Glomerular visceral epithelial cell (primary cell): ENCODE results near the gene GATAD2A.
"Not testable (repeated sequence)": the region's sequence is repeated elsewhere in the genome, so short reads cannot be mapped to it uniquely, and the experiment has no call there.

ENCODE experiments used
- DNase-seq: peaks from one replicate; pipeline ENCODE4 v3.0.0-alpha.2; 2016; ENCODE audit errors: extremely low spot score

The GATAD2A gene

GRCh38 chr19:19404879-19405860 lies at the start of gene GATAD2A:
GATAD2A (plus strand) TSS chr19:19405675; CDS start chr19:19465346, 59,671 bp downstream.
- peak; percentile 96 for DNase-seq

DNA sequence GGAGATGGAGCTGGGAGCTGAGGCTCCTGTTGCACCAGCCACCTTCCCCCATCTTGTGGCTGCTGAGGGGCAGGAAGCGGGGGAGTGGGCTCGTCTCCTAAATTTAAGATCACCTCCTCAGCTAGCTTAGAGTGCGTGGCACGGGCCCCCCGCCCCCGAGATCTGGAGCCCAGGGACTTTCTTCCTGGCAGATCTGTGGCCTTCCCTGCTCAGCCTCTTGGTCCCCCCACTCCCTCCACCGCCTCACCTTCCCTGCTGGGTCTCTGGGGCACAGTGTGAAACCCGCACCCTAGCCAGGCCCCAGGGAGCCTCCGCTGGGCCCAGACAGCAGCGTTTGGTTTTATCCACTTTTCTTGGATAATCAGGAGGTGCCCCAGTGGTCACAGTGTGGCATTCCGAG lies 49.0 kb upstream of the GATAD2A start:
- no peak for DNase-seq

- DNase-seq = no peak
Observed at GRCh38 chr19:19356901-19357566, 48.4 kb upstream of the GATAD2A start.

GRCh38 chr19:19361075-19361594 lies 44.3 kb upstream of the GATAD2A start:
- peak; percentile 78 for DNase-seq

DNA sequence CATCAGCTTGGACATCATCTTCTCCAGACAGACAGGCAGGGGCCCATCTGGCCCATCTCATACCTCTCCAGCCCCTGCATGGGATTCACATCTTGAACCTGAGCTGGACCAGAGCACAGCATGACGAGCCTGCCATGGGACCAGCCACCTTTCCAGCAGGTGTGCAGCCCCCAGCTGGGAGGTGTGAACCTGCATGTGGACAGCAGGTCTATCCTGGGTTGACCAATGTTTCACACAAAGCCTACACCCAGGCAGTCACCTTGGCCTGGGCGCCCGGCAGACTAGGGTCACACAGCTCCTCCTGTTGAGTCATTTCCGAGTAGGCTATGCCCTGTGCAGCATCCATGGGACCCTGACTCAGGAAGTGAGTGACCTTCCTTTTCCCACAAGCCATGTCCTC lies 43.4 kb upstream of the GATAD2A start:
- DNase-seq = no peak

GRCh38 chr19:19366434-19367396 lies 38.8 kb upstream of the GATAD2A start:
- DNase-seq = peak; percentile 78

- DNase-seq = no peak
Observed at GRCh38 chr19:19368087-19368486, 37.4 kb upstream of the GATAD2A start.

- DNase-seq = no peak
Observed at GRCh38 chr19:19371059-19371458, 34.4 kb upstream of the GATAD2A start.

DNA sequence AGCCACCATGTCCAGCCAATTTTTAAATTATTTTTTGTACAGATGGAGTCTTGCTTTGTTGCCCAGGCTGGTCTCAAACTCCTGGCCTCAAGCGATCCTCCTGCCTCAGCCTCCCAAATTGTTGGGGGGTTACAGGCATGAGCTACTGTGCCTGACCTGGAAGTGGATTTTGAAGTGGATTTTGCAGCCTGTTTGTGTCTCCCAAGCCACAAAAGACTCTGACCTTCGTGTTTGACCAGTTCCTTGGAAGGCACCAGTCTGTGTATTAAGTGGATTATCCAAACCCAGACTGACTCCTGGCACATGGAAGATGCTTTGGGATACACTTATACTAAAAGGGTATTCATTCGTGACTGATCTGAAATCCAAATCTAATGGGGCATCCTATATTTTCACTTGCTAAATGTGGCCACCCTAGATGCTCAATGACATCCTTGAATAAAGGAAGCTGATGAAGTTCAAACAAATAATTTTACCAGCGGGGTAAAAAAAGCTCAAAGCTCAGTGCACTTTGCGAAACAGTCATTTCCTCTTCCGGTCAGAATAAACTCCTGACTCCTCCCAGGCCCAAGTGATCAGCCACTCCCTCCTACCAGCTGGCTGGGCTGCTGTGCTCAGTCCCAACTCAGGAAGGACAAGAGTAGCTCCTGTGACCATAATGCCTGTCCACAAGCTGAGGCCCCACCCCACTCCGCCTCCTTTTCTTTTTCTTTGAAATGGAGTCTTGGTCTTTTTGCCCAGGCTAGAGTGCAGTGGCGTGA lies 32.6 kb upstream of the GATAD2A start:
- DNase-seq = no peak

- DNase-seq = no peak
Observed at GRCh38 chr19:19379527-19379926, 25.9 kb upstream of the GATAD2A start.

DNA sequence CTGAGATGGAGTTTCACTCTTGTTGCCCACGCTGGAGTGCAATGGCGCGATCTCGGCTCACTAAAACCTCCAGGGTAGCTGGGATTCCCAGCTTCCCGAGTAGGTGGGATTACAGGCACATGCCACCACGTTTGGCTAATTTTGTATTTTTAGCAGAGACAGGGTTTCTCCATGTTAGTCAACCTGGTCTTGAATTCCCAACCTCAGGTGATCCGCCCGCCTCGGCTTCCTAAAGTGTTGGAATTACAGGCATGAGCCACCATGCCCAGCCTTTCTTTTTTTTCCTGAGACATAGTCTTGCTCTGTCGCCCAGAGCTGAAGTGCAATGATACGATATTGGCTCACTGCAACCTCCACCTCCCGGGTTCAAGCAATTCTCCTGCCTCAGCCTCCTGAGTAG lies 25.2 kb upstream of the GATAD2A start:
- DNase-seq = not testable (repeated sequence)

DNA sequence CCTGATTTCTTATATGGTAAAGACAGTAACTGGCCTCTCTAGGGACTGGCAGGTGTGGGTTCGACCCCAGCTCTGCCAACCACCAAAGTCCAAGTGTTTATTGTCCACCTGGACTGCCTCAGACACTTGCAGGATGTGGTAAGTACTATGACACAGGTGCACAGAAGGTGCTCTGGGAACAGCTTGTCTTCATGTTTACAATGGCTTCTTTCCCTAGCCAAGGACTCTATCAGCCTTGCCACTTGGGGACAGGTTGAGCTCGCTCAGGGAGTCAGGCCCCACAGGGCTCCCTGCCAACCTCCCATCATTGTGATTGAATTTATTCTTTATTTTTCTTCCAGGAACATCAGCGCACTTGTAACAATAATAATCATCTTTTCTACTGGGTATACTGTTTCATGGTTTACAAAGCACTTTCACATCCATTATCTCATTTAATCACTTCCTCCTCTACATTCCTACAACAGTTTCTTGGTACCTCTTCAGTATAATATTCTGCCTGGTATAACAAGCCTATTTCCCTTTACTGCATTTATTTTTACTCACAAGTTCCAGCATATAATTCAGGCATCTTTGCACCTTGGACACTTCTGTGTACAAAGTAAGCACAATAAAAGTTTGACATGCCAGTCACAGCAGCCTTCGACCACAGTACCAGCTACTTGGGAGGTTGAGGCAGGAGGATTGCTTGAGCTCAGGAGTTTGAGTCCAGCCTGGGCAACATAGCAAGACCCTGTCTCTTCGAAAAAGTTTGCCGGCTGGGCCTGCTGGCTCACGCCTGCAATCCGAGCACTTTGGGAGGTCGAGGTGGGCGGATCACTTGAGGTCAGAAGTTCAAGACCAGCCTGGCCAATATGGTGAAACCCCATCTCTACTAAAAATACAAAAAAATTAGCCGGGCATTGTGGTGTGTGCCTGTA lies 24.2 kb upstream of the GATAD2A start:
- no peak for DNase-seq

DNA sequence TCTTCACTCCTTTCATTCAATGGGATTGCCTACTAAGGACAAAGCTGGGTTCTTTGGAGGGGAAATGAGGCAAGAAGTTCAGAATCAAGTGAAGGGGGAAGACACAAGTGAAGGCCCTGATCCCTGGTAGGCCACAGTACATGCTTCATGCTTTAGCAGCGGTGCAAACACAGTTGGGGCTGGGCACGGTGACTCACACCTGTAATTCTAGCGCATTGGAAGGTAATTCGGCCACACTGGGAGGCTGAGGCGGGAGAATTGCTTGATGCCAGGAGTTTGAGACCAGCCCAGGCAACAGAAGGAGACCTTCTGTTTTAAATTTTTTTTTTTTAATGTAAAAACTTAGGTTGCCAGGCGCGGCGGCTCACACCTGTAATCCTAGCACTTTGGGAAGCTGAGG lies 23.4 kb upstream of the GATAD2A start:
- no peak for DNase-seq

DNA sequence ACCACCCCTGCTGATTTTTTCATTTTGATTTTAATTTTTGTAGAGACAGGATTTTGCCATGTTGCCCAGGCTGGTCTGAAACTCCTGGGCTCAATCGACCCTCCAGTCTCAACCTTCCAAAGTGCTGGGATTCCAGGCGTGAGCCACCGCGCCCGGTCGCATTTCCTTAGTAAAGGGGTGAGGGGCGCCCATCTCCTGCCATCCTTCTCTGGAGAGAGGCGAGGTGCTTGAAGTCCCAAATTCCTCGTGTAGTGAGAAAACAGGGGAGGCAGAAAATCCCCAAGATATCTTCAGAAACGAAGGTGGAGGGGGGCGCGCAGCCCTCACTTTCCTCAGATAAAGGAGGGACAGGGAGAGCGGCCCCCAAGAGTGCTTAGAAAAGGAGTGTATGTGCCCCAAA lies 21.0 kb upstream of the GATAD2A start:
- DNase-seq = no peak

DNA sequence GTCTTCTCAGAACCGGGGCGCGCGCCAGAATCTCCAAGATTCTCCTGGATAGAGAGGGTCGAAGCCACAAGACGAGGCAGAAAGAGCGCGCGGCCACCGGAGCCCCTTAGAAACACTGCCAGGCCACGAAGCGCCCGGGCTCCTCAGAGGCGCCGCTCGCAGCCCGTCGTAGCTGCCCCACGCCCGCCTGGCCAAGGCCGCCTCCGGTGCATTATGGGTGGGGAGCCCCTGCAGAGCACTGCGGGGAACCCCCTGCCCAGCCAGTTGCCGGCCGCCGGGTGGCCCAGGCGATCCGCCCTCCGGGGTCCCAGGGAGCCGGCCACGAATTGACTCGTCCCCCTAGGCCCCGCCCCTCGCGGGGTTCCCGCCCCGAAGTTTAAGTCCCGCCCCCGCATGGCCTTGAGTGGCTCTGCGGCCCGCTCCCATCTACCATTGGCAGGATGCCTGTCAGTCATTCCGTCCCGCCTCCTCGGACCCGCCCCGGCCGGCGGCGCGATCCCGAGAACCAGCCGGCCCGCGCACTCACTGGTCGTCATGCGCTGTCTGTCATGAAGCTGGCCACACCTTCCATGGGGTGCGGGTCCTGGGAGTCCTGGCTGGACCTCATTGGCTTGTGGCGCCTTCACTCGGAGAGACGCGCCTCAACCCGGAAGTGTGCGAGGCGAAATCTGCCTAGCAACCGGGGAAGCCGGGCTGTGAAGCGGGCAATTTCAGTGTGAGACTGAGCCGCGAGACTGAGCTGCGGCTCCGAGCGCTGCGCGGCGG lies 20.2 kb upstream of the GATAD2A start:
- peak; percentile 100 for DNase-seq

GRCh38 chr19:19385896-19386869 lies 19.3 kb upstream of the GATAD2A start:
- DNase-seq = no peak

GRCh38 chr19:19387108-19387507 lies 18.4 kb upstream of the GATAD2A start:
- DNase-seq = no peak
